Activated CD4-positive, alpha-beta T cell treated with anti-CD3 and anti-CD28 coated beads, Interleukin-2, Interleukin-6, amounts not matched to agents 100 ng/mL and 50 ng/mL, durations not matched to agents 16 hours and 8 hours (primary cell): ENCODE results near the gene BABAM2.
"Not testable (repeated sequence)": the region's sequence is repeated elsewhere in the genome, so short reads cannot be mapped to it uniquely, and the experiment has no call there.

Experiments
- DNase-seq: peaks from one replicate; pipeline ENCODE4 v3.0.0-alpha.2; 2020

BABAM2 gene

GRCh38 chr2:27881815-27882583, 8.5 kb upstream of the BABAM2 start:
- DNase-seq, result not testable (repeated sequence)

GRCh38 chr2:27882584-27882922, 8.0 kb upstream of the BABAM2 start:
- DNase-seq, result not testable (repeated sequence)

GRCh38 chr2:27884601-27885000, 5.9 kb upstream of the BABAM2 start:
- DNase-seq, result no peak

- no peak for DNase-seq
Measured at GRCh38 chr2:27885234-27885633, 5.3 kb upstream of the BABAM2 start.

GRCh38 chr2:27885661-27886060, 4.9 kb upstream of the BABAM2 start:
- no peak for DNase-seq

GRCh38 chr2:27886322-27886721, 4.2 kb upstream of the BABAM2 start:
- DNase-seq, result no peak

- DNase-seq, result no peak
Measured at GRCh38 chr2:27887111-27887510, 3.4 kb upstream of the BABAM2 start.

- DNase-seq, result no peak
Measured at GRCh38 chr2:27887830-27888229, 2.7 kb upstream of the BABAM2 start.

- DNase-seq, result no peak
Measured at GRCh38 chr2:27888790-27889189, 1.7 kb upstream of the BABAM2 start.

GRCh38 chr2:27889774-27890145, 769 bp upstream of the BABAM2 start:
- DNase-seq, result no peak

GRCh38 chr2:27890924-27891672, 569 bp downstream of the BABAM2 start:
- peak; percentile 80 for DNase-seq

GRCh38 chr2:27891673-27892105, 1.2 kb downstream of the BABAM2 start:
- DNase-seq, result no peak

GRCh38 chr2:27893006-27893405, 2.5 kb downstream of the BABAM2 start:
- peak; percentile 36 for DNase-seq

GRCh38 chr2:27897717-27898116, 7.2 kb downstream of the BABAM2 start:
- peak; percentile 39 for DNase-seq

- peak; percentile 61 for DNase-seq
Measured at GRCh38 chr2:27901234-27901633, 10.7 kb downstream of the BABAM2 start.

GRCh38 chr2:27902098-27902497, 11.6 kb downstream of the BABAM2 start:
- DNase-seq, result peak; percentile 65

GRCh38 chr2:27903018-27903417, 12.5 kb downstream of the BABAM2 start:
- DNase-seq, result no peak

- peak; percentile 40 for DNase-seq
Measured at GRCh38 chr2:27903649-27904404, 13.3 kb downstream of the BABAM2 start.

GRCh38 chr2:27904405-27904665, 13.8 kb downstream of the BABAM2 start:
- no peak for DNase-seq

- DNase-seq, result no peak
Measured at GRCh38 chr2:27906074-27906473, 15.5 kb downstream of the BABAM2 start.

GRCh38 chr2:27907547-27907946, 17.0 kb downstream of the BABAM2 start:
- no peak for DNase-seq

GRCh38 chr2:27909901-27910300, 19.4 kb downstream of the BABAM2 start:
- no peak for DNase-seq

GRCh38 chr2:27911458-27912210, 21.1 kb downstream of the BABAM2 start:
- no peak for DNase-seq
